Ishikawa (cell line): ENCODE measurements around the gene ARID4B.

Source experiments
- CEBPB ChIP-seq: IDR thresholded peaks from 2 replicates; pipeline ENCODE4 v1.6.1; 2012
- CREB1 ChIP-seq: IDR thresholded peaks from 2 replicates; pipeline ENCODE4 v1.6.1; 2012; ENCODE audit warnings: low read depth
- EGR1 ChIP-seq: IDR thresholded peaks from 2 replicates; pipeline ENCODE4 v1.6.1; 2012
- EP300 ChIP-seq: IDR thresholded peaks from 2 replicates; pipeline ENCODE4 v1.6.1; 2012; ENCODE audit warnings: borderline replicate concordance
- FOXM1 ChIP-seq: IDR thresholded peaks from 2 replicates; pipeline ENCODE4 v1.6.1; 2012; ENCODE audit warnings: low read depth, borderline replicate concordance
- NFIC ChIP-seq: IDR thresholded peaks from 2 replicates; pipeline ENCODE4 v1.6.1; 2012
- RAD21 ChIP-seq: IDR thresholded peaks from 2 replicates; pipeline ENCODE4 v1.6.1; 2012; ENCODE audit warnings: low read depth
- TAF1 ChIP-seq: IDR thresholded peaks from 2 replicates; pipeline ENCODE4 v1.6.1; 2012; ENCODE audit warnings: low read depth, mild to moderate bottlenecking
- TCF12 ChIP-seq: IDR thresholded peaks from 2 replicates; pipeline ENCODE4 v1.6.1; 2012; ENCODE audit warnings: low read depth
- TEAD4 ChIP-seq: IDR thresholded peaks from 2 replicates; pipeline ENCODE4 v1.6.1; 2012
- YY1 ChIP-seq: IDR thresholded peaks from 2 replicates; pipeline ENCODE4 v1.6.1; 2012; ENCODE audit warnings: low read depth
- ZBTB7A ChIP-seq: IDR thresholded peaks from 2 replicates; pipeline ENCODE4 v1.6.1; 2012; ENCODE audit warnings: low read depth
- TF ChIP-seq, protein P1 (sequence below): IDR thresholded peaks from 2 replicates; pipeline ENCODE4 v1.6.1; 2012
- TF ChIP-seq, protein P2 (sequence below): IDR thresholded peaks from 2 replicates; pipeline ENCODE4 v1.6.1; 2012; ENCODE audit warnings: low read depth, mild to moderate bottlenecking

DNA sequence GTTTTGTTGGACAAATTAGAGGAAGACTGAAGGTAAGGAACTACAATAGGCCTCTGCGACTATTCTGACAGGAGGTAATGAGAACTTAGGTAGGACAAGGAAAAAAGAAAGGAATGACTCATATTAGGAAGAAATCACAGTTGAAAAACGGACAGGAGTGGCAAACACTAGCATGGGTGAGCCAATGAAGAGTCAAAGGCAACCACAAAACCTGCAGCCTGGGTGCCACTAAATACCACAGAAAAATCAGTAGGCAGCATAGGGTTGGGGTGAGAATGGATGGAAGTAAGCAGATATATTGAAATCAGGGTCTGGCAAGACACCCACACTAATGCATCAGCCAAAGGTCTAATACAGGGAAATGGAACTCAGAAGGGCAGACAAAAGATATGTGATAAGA is 176.9 kb downstream of the ARID4B start:
- TF ChIP-seq RAD21 (no peak), FOXM1 (no peak), YY1 (no peak), TCF12 (no peak), TEAD4 (no peak), CEBPB (no peak), EP300 (no peak), CREB1 (no peak), EGR1 (no peak), TAF1 (no peak), NFIC (no peak), ZBTB7A (no peak)
- TF ChIP-seq, protein P1, sequence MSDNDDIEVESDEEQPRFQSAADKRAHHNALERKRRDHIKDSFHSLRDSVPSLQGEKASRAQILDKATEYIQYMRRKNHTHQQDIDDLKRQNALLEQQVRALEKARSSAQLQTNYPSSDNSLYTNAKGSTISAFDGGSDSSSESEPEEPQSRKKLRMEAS, result no peak
- TF ChIP-seq, protein P2, sequence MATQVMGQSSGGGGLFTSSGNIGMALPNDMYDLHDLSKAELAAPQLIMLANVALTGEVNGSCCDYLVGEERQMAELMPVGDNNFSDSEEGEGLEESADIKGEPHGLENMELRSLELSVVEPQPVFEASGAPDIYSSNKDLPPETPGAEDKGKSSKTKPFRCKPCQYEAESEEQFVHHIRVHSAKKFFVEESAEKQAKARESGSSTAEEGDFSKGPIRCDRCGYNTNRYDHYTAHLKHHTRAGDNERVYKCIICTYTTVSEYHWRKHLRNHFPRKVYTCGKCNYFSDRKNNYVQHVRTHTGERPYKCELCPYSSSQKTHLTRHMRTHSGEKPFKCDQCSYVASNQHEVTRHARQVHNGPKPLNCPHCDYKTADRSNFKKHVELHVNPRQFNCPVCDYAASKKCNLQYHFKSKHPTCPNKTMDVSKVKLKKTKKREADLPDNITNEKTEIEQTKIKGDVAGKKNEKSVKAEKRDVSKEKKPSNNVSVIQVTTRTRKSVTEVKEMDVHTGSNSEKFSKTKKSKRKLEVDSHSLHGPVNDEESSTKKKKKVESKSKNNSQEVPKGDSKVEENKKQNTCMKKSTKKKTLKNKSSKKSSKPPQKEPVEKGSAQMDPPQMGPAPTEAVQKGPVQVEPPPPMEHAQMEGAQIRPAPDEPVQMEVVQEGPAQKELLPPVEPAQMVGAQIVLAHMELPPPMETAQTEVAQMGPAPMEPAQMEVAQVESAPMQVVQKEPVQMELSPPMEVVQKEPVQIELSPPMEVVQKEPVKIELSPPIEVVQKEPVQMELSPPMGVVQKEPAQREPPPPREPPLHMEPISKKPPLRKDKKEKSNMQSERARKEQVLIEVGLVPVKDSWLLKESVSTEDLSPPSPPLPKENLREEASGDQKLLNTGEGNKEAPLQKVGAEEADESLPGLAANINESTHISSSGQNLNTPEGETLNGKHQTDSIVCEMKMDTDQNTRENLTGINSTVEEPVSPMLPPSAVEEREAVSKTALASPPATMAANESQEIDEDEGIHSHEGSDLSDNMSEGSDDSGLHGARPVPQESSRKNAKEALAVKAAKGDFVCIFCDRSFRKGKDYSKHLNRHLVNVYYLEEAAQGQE, result no peak
